Trophoblast cell (in vitro differentiated cells and primary cell): Measurements from ENCODE around the gene INVS.

Experiments used
- DNase-seq, 2 donors: peaks; one replicate each; pipeline ENCODE4 v3.0.0-alpha.2; 2016
- H2AFZ ChIP-seq: 2 replicates; pipeline ENCODE4 v1.6.1; 2013; ENCODE audit warnings: low read length, moderate library complexity, mild to moderate bottlenecking; ENCODE audit not compliant: insufficient read depth, poor library complexity
- H2AK5ac ChIP-seq: 2 replicates; pipeline ENCODE4 v1.6.1; 2013; ENCODE audit warnings: mild to moderate bottlenecking, low read length
- H2BK120ac ChIP-seq: 2 replicates; pipeline ENCODE4 v1.6.1; 2013; ENCODE audit warnings: low read length, mild to moderate bottlenecking, moderate library complexity; ENCODE audit not compliant: insufficient read depth, poor library complexity
- H2BK12ac ChIP-seq: 2 replicates; pipeline ENCODE4 v1.6.1; 2013; ENCODE audit warnings: mild to moderate bottlenecking, low read length, moderate library complexity
- H2BK5ac ChIP-seq: 2 replicates; pipeline ENCODE4 v1.6.1; 2013; ENCODE audit warnings: low read length, low read depth, moderate library complexity, mild to moderate bottlenecking; ENCODE audit not compliant: poor library complexity
- H3K14ac ChIP-seq: 2 replicates; pipeline ENCODE4 v1.6.1; 2013; ENCODE audit warnings: mild to moderate bottlenecking, low read length
- H3K18ac ChIP-seq: 2 replicates; pipeline ENCODE4 v1.6.1; 2013; ENCODE audit warnings: mild to moderate bottlenecking, low read length
- H3K23ac ChIP-seq: 2 replicates; pipeline ENCODE4 v1.6.1; 2013; ENCODE audit warnings: low read length
- H3K27ac ChIP-seq: 2 replicates; pipeline ENCODE4 v1.5.1; 2013; ENCODE audit warnings: low read depth, mild to moderate bottlenecking, inconsistent platforms, low read length, moderate library complexity
- H3K27me3 ChIP-seq: 2 replicates; pipeline ENCODE4 v1.6.1; 2013; ENCODE audit warnings: inconsistent platforms, mild to moderate bottlenecking, low read length, moderate library complexity; ENCODE audit not compliant: insufficient read depth
- H3K36me3 ChIP-seq, 2 experiments: 1 replicate in 1 of 2; 2 replicates in 1 of 2; pipeline ENCODE4 v1.6.1; 2013; ENCODE audit warnings: low read length in 2 of 2, mild to moderate bottlenecking in 2 of 2, moderate library complexity in 1 of 2; ENCODE audit not compliant: insufficient read depth in 2 of 2, control insufficient read depth in 1 of 2
- H3K4ac ChIP-seq: 2 replicates; pipeline ENCODE4 v1.6.1; 2013; ENCODE audit warnings: low read depth, mild to moderate bottlenecking, low read length, moderate library complexity
- H3K4me1 ChIP-seq, 2 experiments: 1 replicate in 1 of 2; 2 replicates in 1 of 2; pipeline ENCODE4 v1.6.1; 2013; ENCODE audit warnings: low read length in 2 of 2, mild to moderate bottlenecking in 2 of 2, moderate library complexity in 1 of 2; ENCODE audit not compliant: insufficient read depth in 2 of 2, control insufficient read depth in 1 of 2
- H3K4me2 ChIP-seq: 2 replicates; pipeline ENCODE4 v1.6.1; 2013; ENCODE audit warnings: inconsistent platforms, mild to moderate bottlenecking, low read length, moderate library complexity
- H3K4me3 ChIP-seq: 2 replicates; pipeline ENCODE4 v1.5.1; 2013; ENCODE audit warnings: mild to moderate bottlenecking, low read depth, low read length, inconsistent platforms
- H3K79me1 ChIP-seq: one replicate; pipeline ENCODE4 v1.6.1; 2013; ENCODE audit warnings: low read length
- H3K79me2 ChIP-seq: 2 replicates; pipeline ENCODE4 v1.6.1; 2013; ENCODE audit warnings: low read length, mild to moderate bottlenecking; ENCODE audit not compliant: control insufficient read depth, insufficient read depth, poor library complexity
- H3K9ac ChIP-seq: 2 replicates; pipeline ENCODE4 v1.6.1; 2013; ENCODE audit warnings: mild to moderate bottlenecking, low read length
- H3K9me3 ChIP-seq: 2 replicates; pipeline ENCODE4 v1.6.1; 2013; ENCODE audit warnings: low read depth, mild to moderate bottlenecking, control low read depth, inconsistent platforms, low read length; ENCODE audit not compliant: insufficient read depth
- H4K12ac ChIP-seq: 2 replicates; pipeline ENCODE4 v1.6.1; 2013; ENCODE audit warnings: low read depth, mild to moderate bottlenecking, low read length, moderate library complexity
- H4K8ac ChIP-seq: 2 replicates; pipeline ENCODE4 v1.6.1; 2013; ENCODE audit warnings: low read depth, mild to moderate bottlenecking, low read length, moderate library complexity
- H4K91ac ChIP-seq: one replicate; pipeline ENCODE4 v1.6.1; 2013; ENCODE audit warnings: low read depth, mild to moderate bottlenecking, low read length, moderate library complexity
- WGBS: extraction: QIAGEN DNeasy Blood & Tissue Kit; methylation state at CpG from one replicate; pipeline ENCODE4 v1.1.7; 2013; ENCODE audit warnings: missing lambda C conversion rate; ENCODE audit not compliant: insufficient read length, insufficient coverage; ENCODE audit errors: extremely low coverage; 5-methylcytosine and 5-hydroxymethylcytosine counted together

Gene INVS

DNA sequence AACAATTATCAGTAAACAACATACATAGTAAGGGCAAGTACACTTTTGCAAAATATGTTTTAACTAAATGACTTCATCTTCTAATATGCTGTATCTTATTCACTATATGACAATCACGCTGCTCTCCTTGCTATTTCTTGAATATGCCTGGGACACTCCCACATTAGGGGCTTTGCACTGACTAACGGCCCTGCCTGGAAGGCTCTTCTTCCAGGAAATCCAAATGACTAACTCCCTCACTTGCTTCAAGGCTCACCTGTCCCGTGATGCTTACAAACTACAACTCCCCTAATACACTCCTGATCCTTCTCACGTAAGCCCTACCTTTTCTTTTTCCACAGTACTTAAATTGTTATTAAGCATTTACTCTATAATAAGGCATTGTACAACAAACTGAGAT, 10.8 kb upstream of the INVS start:
- Histone ChIP-seq H3K9me3 (no peaks in the 10 kb centered on the region), H3K27ac (no peak overlapping the region), H2AFZ (no peak overlapping the region), H2BK120ac (no peak overlapping the region), H3K4me3 (no peak overlapping the region), H3K4me1 (no peaks in the 10 kb centered on the region), H4K8ac (no peak overlapping the region), H3K18ac (no peak overlapping the region), H3K4ac (no peak overlapping the region), H3K4me2 (no peak overlapping the region), H2BK5ac (no peak overlapping the region), H3K36me3 (no peaks in the 10 kb centered on the region), H3K14ac (no peak overlapping the region), H3K9ac (no peak overlapping the region), H2AK5ac (no peak overlapping the region), H4K91ac (no peak overlapping the region), H2BK12ac (no peak overlapping the region), H3K23ac (no peak overlapping the region), H3K27me3 (no peaks in the 10 kb centered on the region), H3K79me1 (no peaks in the 10 kb centered on the region), H4K12ac (no peak overlapping the region), H3K79me2 (no peaks in the 10 kb centered on the region)
- peak; percentile 52 to 58 for DNase-seq
- WGBS = no CpG with 5 or more reads among the region's 4 CpGs

GRCh38 chr9:100090880-100091279, 8.2 kb upstream of the INVS start:
- Histone ChIP-seq H3K79me2 (no peaks in the 10 kb centered on the region), H3K9me3 (no peaks in the 10 kb centered on the region)

GRCh38 chr9:100091650-100092049, 7.4 kb upstream of the INVS start:
- Histone ChIP-seq H3K79me1 (no peaks in the 10 kb centered on the region), H2AK5ac (no peak overlapping the region), H2BK120ac (no peak overlapping the region), H3K4me1 (no peaks in the 10 kb centered on the region), H3K27me3 (no peaks in the 10 kb centered on the region), H3K14ac (no peak overlapping the region), H3K4ac (no peak overlapping the region), H3K79me2 (no peaks in the 10 kb centered on the region), H2AFZ (no peak overlapping the region), H3K9ac (no peak overlapping the region), H4K12ac (no peak overlapping the region), H2BK12ac (no peak overlapping the region), H3K18ac (no peak overlapping the region), H4K8ac (no peak overlapping the region), H3K27ac (no peak overlapping the region), H3K4me3 (no peak overlapping the region), H3K36me3 (no peaks in the 10 kb centered on the region), H3K23ac (no peak overlapping the region), H2BK5ac (no peak overlapping the region), H3K9me3 (no peaks in the 10 kb centered on the region), H3K4me2 (no peak overlapping the region), H4K91ac (no peak overlapping the region)
- whole genome bisulfite sequencing = no CpG with 5 or more reads among the region's 1 CpG
- no peak for DNase-seq

More at GRCh38 chr9:100090880-100091279, 8.2 kb upstream of the INVS start:
- Histone ChIP-seq H3K36me3 (no peaks in the 10 kb centered on the region), H4K12ac (no peak overlapping the region), H2AK5ac (no peak overlapping the region), H2AFZ (no peak overlapping the region), H3K4ac (no peak overlapping the region), H2BK120ac (no peak overlapping the region), H3K79me1 (no peaks in the 10 kb centered on the region), H2BK5ac (no peak overlapping the region), H3K9ac (no peak overlapping the region), H4K8ac (no peak overlapping the region), H3K4me3 (no peak overlapping the region), H3K23ac (no peak overlapping the region), H3K27ac (no peak overlapping the region), H3K14ac (no peak overlapping the region), H3K4me2 (no peak overlapping the region), H3K27me3 (no peaks in the 10 kb centered on the region), H2BK12ac (no peak overlapping the region), H3K18ac (no peak overlapping the region), H4K91ac (no peak overlapping the region), H3K4me1 (no peaks in the 10 kb centered on the region)
- WGBS = no CpG with 5 or more reads among the region's 1 CpG
- no peak for DNase-seq

- H3K4ac ChIP-seq = no peak overlapping the region
- H3K79me1 ChIP-seq = no peaks in the 10 kb centered on the region
- no peak overlapping the region for H2BK120ac ChIP-seq
- no peak overlapping the region for H4K91ac ChIP-seq
- H2AFZ ChIP-seq = no peak overlapping the region
- H3K9ac ChIP-seq = no peak overlapping the region
- no CpG with 5 or more reads among the region's 1 CpG for WGBS
- H2AK5ac ChIP-seq = no peak overlapping the region
- no peak overlapping the region for H4K8ac ChIP-seq
- H3K4me2 ChIP-seq = no peak overlapping the region
- H3K4me1 ChIP-seq = no peaks in the 10 kb centered on the region
- H3K27ac ChIP-seq = no peak overlapping the region
- no peak overlapping the region for H4K12ac ChIP-seq
- H3K18ac ChIP-seq = no peak overlapping the region
- no peak for DNase-seq
- H3K36me3 ChIP-seq = no peaks in the 10 kb centered on the region
- H2BK12ac ChIP-seq = no peak overlapping the region
- no peak overlapping the region for H3K4me3 ChIP-seq
- no peaks in the 10 kb centered on the region for H3K79me2 ChIP-seq
- H3K27me3 ChIP-seq = no peaks in the 10 kb centered on the region
- no peak overlapping the region for H3K14ac ChIP-seq
- no peak overlapping the region for H2BK5ac ChIP-seq
- no peaks in the 10 kb centered on the region for H3K9me3 ChIP-seq
- H3K23ac ChIP-seq = no peak overlapping the region
Measured at GRCh38 chr9:100092066-100092465, 7.0 kb upstream of the INVS start.
